Measurements from ENCODE around the gene SLC35G2. TPM values are rescaled to one million over a fixed set of nuclear protein-coding genes. Genes with fewer than 3 reads are reported as not detected.

The SLC35G2 gene
- total RNA-seq, 1 experiment from 2014 or later = 26.4 TPM

- no peaks in the 10 kb centered on the region for H3K27me3 ChIP-seq (replicated peaks; ENCODE audit: insufficient read depth, low read depth, low read length, poor library complexity)
- CTCF ChIA-PET = no interaction called here
- DNase-seq (ENCODE audit: low spot score) = no peak
- POLR2A ChIA-PET (ENCODE audit: low non-redundant PET) = no interaction called here
- no peaks in the 10 kb centered on the region for H3K36me3 ChIP-seq (ENCODE audit: insufficient read depth, low read length, poor library complexity, severe bottlenecking)
- H3K27ac ChIP-seq (ENCODE audit: low read depth, low read length, poor library complexity, severe bottlenecking) = no peak overlapping the region
- BruUV-seq (replicated peaks) = no TSS peak
- intact Hi-C loops (cut with micrococcal nuclease; ENCODE audit: unreplicated experiment) = no loop called here
- peaks cover 11% of the 10 kb centered on the region for H3K4me1 ChIP-seq (ENCODE audit: insufficient read depth, low read length, poor library complexity, severe bottlenecking)
- no peak overlapping the region for H3K4me3 ChIP-seq (ENCODE audit: low read depth, low read length, poor library complexity, severe bottlenecking)
- no peaks in the 10 kb centered on the region for H3K9me3 ChIP-seq (ENCODE audit: low read depth, low read length, poor library complexity, severe bottlenecking)
- TF ChIP-seq CTCF (conservative IDR thresholded peaks at IDR 0.05; ENCODE audit: low read depth, low read length) (no peak), EZH2 (IDR thresholded peaks at IDR 0.05; ENCODE audit: borderline replicate concordance, low read depth, low read length, poor library complexity, severe bottlenecking) (no peak)
Observed at GRCh38 chr3:136885357-136886213, 66.7 kb downstream of the SLC35G2 start.

- no peak overlapping the region for H3K4me3 ChIP-seq (ENCODE audit: low read depth, low read length, poor library complexity, severe bottlenecking)
- no peaks in the 10 kb centered on the region for H3K27me3 ChIP-seq (replicated peaks; ENCODE audit: insufficient read depth, low read depth, low read length, poor library complexity)
- no peak for TF ChIP-seq EZH2 (IDR thresholded peaks at IDR 0.05; ENCODE audit: borderline replicate concordance, low read depth, low read length, poor library complexity, severe bottlenecking)
- TF ChIP-seq CTCF (conservative IDR thresholded peaks at IDR 0.05; ENCODE audit: low read depth, low read length) = no peak
- H3K9me3 ChIP-seq (ENCODE audit: low read depth, low read length, poor library complexity, severe bottlenecking) = no peaks in the 10 kb centered on the region
- no peak overlapping the region for H3K27ac ChIP-seq (ENCODE audit: low read depth, low read length, poor library complexity, severe bottlenecking)
- ChIA-PET CTCF (no interaction called here), POLR2A (ENCODE audit: low non-redundant PET) (no interaction called here)
- DNase-seq (ENCODE audit: low spot score) = no peak
- H3K36me3 ChIP-seq (ENCODE audit: insufficient read depth, low read length, poor library complexity, severe bottlenecking) = peaks cover 7% of the 10 kb centered on the region
- no TSS peak for BruUV-seq (replicated peaks)
- intact Hi-C loops (cut with micrococcal nuclease; ENCODE audit: unreplicated experiment) = no loop called here
- peaks cover 7% of the 10 kb centered on the region for H3K4me1 ChIP-seq (ENCODE audit: insufficient read depth, low read length, poor library complexity, severe bottlenecking)
Observed at GRCh38 chr3:136889947-136890346, 71.0 kb downstream of the SLC35G2 start.

DNA sequence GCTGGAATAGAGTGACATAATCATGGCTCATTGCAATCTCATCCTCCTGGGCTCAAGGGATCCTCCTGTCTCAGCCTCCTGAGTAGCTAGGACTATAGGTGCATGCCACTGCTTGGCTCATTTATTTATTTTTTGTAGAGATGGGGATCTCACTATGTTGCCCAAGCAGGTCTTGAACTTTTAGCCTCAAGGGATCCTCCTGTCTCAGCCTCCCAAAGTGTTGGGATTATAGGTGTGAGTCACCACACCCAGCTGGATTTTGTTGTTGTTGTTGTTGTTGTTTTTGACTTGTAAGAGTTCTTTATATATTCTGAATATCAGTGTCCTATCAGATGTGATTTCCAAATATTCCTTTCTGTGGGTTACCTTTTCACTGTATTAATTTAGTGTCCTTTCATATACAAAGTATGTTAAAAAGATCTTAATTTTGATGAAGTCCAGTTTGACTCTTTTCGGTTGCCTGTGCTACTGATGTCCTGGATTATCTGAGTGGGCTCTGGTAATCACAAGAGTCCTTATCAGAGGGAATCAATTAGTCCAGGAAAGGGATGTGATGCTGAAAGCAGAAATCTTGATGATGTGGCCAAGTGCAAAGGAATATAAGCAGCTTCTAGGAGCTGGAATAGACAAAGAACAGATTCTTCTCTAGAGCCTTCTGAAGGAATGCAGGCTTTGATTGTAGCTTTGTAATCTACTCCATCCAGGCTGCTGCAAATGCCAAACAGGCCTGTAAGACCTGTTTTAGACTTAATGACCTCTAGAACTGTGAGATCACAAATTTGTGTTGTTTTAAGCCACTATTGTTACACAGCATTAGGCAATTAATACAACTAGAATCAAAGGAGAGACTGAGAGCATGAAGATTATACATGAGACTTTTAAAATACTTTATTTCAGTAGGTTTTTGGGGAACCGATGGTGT is 73.3 kb downstream of the SLC35G2 start:
- Histone ChIP-seq H3K36me3 (ENCODE audit: insufficient read depth, low read length, poor library complexity, severe bottlenecking) (peaks cover 12% of the 10 kb centered on the region), H3K27me3 (replicated peaks; ENCODE audit: insufficient read depth, low read depth, low read length, poor library complexity) (no peaks in the 10 kb centered on the region), H3K4me3 (ENCODE audit: low read depth, low read length, poor library complexity, severe bottlenecking) (no peak overlapping the region), H3K4me1 (ENCODE audit: insufficient read depth, low read length, poor library complexity, severe bottlenecking) (peaks cover 7% of the 10 kb centered on the region), H3K9me3 (ENCODE audit: low read depth, low read length, poor library complexity, severe bottlenecking) (no peaks in the 10 kb centered on the region), H3K27ac (ENCODE audit: low read depth, low read length, poor library complexity, severe bottlenecking) (no peak overlapping the region)
- TF ChIP-seq CTCF (conservative IDR thresholded peaks at IDR 0.05; ENCODE audit: low read depth, low read length) (no peak), EZH2 (IDR thresholded peaks at IDR 0.05; ENCODE audit: borderline replicate concordance, low read depth, low read length, poor library complexity, severe bottlenecking) (no peak)
- no TSS peak for BruUV-seq (replicated peaks)
- CTCF ChIA-PET = no interaction called here
- no peak for DNase-seq (ENCODE audit: low spot score)
- POLR2A ChIA-PET (ENCODE audit: low non-redundant PET) = no interaction called here
- intact Hi-C loops (cut with micrococcal nuclease; ENCODE audit: unreplicated experiment) = no loop called here
